NOMO-1 (cell line): Measurements from ENCODE around the gene ASB2.
A peak's percentile ranks its signal among the peaks of the same experiment; 100 is the strongest.

Experiments
- DNase-seq, 2 experiments: peaks; one replicate each; lab custom pipeline; 2025; ENCODE audit not compliant: unreplicated experiment in 2 of 2; lab: John Stamatoyannopoulos, UW

Gene ASB2

GRCh38 chr14:94001501-94002396, 25.4 kb upstream of the ASB2 start:
- DNase-seq: peak; percentile 11 to 70

- no peak for DNase-seq
These were observed 24.6 kb upstream of the ASB2 start for GRCh38 chr14:94001016-94001415.

- no peak for DNase-seq
These were observed 23.9 kb upstream of the ASB2 start for GRCh38 chr14:94000267-94000666.

- DNase-seq: no peak
These were observed 23.2 kb upstream of the ASB2 start for GRCh38 chr14:93999573-93999972.

GRCh38 chr14:93998871-93999403, 22.6 kb upstream of the ASB2 start:
- no peak for DNase-seq

GRCh38 chr14:93997916-93998870, 21.8 kb upstream of the ASB2 start:
- no peak for DNase-seq

GRCh38 chr14:93997082-93997481, 20.7 kb upstream of the ASB2 start, which contains the start of gene CCDC197:
Gene CCDC197 (plus strand): TSS chr14:93997301. CDS start chr14:93998132, 831 bp downstream.
- no peak for DNase-seq

- DNase-seq: no peak
These were observed 19.8 kb upstream of the ASB2 start for GRCh38 chr14:93996130-93996695.

DNA sequence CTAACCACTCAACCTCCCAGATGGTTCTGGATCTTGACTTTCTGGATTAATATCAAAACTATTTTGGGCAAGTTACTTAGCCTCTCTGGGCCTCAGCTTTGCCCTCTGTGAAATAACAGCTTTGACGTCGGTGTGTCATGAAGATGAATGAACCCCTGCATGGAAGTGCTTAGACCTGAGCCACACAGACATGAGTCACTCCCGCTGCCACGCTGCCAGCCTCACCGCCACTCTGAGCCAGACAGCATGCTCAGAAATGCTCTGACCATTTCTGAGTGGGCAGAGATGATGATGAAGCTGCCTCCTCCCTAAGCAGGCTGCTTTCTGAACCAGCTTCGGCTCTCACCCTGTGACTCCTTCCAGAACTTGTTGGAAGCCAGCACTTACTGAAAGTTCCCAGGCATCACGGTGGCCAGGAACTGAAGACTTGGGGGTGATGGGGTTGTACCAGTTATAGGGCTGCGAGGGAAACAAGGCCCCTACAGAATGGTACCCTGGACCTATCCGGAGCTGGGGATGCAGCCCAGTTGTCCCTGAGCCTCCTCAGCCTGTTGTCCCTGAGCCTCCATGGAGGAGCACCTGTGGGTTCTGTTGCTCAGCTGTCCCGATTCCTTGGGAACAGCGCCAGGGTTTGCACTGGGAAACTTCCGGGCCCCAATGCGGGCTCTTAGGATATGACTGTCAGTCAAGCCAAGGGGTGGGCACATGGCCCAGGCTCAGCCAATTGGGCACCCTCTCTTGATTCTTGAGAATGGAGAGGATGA, 18.7 kb upstream of the ASB2 start:
- no peak for DNase-seq

DNA sequence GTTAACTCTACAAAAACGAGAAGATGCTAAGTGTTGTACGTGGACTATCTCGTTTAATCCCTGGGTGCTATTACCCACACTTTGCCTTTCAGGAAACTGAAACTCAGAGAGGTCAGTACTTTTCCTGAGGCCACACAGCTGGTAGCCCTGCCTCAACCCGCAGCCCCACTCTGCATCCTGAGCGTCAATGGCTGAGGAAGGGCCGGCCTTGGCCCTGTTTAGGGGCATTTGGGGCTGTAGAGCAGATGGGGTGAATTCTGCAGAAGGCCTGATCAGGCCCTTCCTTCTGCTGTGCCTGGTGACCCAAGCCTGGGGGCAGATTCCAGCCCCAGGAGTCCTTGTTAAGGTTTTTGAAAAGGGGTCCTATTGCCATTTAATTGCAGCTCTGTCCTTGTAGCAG, 17.0 kb upstream of the ASB2 start:
- no peak for DNase-seq

- DNase-seq: no peak
These were observed 15.3 kb upstream of the ASB2 start for GRCh38 chr14:93991649-93992048.

DNA sequence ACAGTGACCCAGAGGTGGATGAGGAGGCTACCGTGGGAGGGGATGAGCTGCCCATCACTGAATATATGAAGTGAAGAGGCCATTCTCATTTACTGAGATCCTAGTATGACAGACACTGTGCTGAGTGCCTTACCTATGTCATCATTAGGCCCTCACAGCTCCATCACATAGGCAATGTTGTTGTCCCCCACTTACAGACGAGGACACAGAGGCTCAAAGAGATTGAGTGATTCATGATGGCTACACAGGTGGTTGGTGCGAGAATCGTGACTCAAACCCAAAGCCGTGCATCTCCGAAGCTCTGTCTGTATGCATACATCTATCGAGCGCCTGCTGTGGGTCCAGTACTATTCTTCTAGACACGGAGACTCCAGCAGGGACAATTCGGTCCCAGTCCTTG, 14.8 kb upstream of the ASB2 start:
- DNase-seq: no peak

DNA sequence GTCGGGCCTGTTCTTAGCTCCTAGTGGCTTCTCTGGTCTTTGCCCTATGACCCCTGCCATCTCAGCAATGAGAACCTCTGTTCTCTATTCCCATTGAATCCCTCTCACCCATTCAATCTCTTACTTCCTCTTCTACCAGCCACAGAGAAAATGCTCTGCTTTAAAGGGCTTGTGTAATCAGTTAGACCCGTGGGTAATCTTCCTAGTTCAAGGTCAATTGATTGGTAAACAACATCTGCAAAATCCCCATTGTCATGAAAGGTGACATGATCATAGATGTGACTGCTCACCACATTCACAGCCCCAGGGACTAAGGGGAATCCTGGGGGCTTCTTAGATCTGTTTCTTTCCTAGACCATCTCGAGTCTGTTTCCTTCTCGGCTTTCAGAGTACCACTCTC, 13.6 kb upstream of the ASB2 start:
- peak in 1 of 2 experiments; percentile 63 for DNase-seq

DNA sequence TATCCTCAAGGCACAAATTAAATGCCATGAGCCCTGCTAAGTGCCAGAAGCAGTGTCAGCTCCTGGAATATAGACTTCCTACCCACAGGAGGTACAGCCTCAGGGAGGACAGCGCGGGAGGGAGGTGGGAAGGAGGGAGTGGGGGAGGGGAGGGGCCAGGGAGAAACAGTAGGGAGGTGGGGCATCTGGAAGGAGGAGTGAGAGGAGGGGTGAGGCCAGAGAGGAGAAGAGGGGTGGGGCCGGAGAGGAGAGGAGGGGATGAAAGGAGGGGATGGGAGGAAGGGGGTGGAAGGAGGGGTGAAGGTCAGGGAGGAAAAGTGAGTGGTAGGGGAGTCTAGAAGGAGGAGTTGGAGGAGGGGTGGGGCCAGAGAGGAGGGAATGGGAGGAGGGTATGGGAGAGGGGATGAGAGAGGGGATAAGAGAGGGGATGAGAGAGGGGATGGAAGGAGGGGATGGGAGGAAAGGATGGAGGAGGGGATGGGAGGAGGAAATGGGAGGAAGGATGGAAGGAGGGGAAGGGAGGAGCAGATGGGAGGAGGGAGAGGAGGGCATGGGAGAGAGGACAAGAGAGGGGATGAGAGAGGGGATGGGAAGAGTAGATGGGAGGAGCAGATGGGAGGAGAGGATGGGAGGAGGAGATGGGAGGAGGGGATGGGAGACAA, 11.6 kb upstream of the ASB2 start:
- no peak for DNase-seq

GRCh38 chr14:93987376-93987775, 11.0 kb upstream of the ASB2 start:
- no peak for DNase-seq

DNA sequence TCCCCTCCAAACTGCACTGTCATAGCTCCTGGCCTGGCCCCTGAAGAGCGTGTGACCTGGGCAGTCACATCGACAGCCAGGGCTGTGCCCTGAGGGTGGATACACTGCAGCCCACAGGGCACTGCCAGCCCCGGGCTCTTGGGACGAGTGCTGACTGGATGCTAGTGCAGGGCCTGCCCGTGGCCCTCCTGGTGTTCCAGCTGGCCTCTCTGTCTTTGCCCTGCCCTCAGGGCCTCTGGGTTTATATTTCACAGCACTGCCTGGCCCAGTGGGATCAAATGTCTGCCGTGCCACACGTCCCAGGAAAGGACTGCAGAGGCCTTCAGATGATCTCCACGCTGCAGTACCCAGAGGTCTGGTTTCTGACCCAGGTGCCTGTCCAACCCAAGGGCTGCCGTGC, 10.6 kb upstream of the ASB2 start:
- DNase-seq: no peak

GRCh38 chr14:93984987-93985410, 8.6 kb upstream of the ASB2 start:
- no peak for DNase-seq

DNA sequence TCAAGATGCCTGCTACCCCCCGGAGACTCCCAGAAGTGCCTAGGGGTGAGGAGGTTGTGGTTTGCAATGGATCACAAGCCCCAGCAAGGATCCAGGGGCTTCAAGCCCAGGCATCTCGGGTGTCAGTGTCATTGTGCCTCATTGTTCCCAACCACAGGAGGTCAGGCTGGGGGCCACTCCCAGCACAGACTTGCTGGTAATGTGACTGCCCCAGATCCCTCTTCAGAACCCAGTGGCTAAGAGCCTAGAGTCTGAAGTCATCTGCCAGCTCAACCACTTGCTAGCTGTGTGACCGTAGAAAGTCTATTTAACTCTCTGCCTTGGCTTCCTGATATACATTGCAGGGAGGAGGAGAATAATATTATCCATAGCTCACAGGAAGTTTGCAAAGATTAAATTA, 7.7 kb upstream of the ASB2 start:
- DNase-seq: no peak

- no peak for DNase-seq
These were observed 6.0 kb upstream of the ASB2 start for GRCh38 chr14:93982230-93983007.
